HG03280 (cell line): ENCODE results near the gene KDM4C.
"Not testable (repeated sequence)": the region's sequence is repeated elsewhere in the genome, so short reads cannot be mapped to it uniquely, and the experiment has no call there.

Source experiments
- ATAC-seq: cut with Tn5 transposase; IDR thresholded peaks from one replicate; pipeline ENCODE4 v1.9.1; 2021; ENCODE audit warnings: mild to moderate bottlenecking, moderate library complexity; ENCODE audit not compliant: unreplicated experiment

Gene KDM4C

DNA sequence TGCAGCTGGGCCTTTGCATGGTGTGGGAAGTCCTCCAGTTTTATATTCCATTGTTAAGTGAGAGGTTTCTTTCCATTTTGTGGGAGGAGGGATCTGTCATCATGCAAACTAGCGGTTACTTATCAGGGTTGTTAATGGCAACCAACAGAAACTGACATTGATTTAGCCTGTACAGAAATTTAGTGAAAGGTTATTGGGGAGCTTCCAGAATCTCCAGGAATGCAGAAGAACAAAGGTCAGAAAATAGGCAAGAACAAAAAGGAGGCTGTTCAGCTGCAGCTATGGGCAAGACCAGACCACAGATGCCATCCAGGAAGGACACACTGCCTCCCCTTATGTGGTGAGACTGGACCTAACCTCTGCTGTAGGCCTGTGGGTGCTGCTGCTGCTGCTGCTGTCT is 395.8 kb downstream of the KDM4C start:
- no peak for ATAC-seq

DNA sequence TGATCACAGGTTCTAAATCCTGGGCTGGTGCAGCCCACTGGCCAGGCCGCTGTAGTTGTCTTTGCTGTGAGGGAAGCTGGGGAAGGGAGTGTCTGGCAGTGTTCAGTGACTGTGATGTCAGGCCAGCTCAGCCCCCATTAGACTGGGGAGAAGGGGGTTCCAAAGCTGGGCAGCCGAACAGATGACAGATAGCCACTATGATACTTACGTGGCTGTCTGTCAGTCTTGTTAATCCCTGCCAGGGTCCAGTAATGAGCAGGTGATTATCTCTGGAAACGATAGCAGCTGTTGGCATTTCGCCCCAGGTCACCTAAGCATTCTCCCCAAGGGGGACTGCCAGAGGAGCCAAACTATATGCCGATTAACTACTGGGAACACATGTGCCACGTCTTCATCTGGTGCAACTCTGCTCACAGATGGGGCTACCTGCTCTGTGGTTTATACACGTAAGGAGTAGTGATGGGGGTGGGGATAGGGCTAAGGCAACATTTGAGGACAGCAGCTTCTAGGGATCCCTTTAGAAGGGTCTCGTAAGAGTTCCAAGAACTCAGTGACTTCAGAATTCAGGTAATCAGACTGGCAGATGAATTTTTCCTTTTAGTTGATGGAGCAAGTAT is 396.3 kb downstream of the KDM4C start:
- no peak for ATAC-seq

DNA sequence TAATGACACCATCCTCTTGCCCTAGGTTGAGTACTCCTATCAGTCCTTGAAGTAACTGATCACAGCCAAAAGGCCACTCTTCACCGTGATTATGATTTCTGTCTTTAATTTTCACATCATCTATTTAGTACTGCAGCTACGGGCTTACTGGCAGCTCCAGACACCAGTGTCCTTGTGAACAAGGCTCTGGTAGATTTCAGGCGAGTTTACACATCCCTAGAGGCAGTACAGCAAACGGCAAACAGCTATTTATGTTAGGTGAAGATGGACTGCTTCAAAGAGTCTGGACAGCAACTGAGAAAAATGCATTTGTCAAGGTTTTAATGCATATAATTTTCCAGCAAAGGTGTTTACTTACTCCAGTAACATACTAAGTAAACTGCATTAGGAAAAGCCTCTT is 396.9 kb downstream of the KDM4C start:
- ATAC-seq = no peak

DNA sequence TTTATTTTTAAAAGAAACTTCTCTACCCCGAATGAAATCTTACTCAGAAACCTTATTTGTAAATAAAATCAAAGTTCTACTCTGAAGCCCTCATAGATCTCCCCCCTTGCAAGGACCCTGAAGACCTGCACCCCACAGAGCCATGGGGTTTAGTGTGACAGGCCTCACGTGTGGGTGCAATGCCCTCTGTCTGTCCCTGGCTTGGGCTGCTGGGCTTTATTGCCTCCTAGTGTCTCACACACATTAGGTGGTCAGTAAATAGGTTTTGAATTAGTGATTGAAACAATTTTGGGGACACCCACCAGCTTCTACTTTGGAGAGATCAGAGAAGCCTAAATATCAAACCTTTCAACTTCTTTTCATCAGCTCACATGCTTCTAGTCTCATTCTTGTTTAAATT is 403.7 kb downstream of the KDM4C start:
- ATAC-seq = no peak

DNA sequence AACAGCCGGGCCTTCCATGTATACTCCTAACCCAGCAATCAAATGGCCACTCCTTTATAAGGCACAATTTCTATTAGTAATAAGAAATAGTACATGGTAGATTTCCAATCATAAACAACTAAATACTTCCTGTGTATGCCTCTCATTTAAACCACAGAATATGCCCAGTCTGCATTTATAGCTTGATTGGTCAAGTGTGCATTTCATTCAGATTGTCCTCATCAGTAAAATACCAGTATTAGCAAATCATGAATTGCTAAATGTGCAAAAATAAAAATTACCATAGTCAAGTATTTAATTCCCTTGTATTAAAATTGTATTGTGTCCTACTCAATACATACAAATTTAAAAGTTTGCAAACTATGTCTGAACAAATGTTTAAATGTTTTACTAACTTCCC is 406.2 kb downstream of the KDM4C start:
- ATAC-seq = no peak

DNA sequence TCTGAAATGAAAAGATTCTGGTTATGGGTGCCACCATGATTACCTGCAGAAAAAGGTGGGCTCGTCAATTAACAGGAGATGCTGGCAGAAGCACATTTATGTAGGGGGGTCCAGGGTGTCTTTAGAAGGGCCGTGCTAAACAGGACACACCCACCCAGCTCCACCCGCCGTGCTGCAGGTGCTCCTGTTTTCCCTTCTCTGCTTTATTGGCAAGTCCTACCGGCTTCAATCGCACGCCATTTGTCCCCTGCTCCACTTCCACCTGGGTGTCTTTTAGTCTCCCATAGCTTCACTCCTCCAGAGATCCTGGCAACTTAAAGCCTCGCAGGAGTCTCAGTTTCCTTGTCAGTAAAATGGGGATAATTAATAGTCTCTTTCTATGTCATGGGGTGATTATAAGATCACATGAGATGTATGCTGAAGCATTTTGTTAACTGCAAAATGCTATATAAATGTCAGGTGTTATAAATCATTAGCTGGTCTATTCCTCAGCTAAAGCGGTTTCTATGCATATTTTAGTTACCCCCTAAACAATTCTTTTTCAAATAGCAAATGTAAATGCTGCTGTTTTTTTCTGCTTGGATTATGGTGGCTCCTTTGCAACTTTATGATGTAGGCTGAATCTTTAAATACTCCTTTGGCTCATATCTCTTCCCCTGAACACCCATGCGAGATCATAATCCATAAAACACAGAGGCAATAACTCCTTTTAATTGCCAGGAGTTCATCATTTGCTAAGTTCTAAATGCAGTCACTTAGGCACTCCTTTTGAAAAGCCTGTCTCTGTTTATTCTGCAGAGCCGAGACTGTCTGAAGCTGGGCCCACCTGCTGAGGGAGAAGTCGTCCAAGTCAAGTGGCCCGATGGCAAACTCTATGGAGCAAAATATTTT is 406.9 kb downstream of the KDM4C start:
- ATAC-seq = no peak

DNA sequence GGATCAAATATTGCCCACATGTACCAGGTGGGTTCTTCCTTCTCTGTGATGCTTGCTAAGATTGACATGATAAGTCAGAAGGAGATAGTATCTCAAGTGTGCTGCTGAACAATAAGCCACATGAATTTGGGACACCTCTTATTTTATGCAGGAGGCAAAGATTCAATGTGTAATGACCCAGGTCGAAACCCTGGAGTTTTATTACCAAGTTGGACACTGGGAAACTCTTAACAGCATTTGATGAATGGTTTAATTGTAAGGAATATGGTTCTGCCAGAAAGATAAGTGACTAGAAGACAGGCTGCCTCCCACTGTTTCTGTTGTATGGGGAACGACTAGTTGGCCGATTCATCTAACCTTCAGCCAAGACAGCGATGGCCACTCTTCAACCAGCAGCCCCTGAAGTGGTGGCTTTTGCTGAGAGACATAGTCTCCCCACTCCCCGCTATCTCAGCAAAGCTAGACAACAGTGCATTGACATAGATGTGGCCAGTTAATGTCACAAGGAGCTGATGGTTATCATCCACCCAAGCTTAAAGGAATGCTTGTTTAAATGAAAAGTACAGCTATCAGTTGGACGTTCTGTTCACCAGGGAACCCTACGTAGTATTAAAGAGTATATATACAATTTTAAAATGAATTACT is 407.7 kb downstream of the KDM4C start:
- no peak for ATAC-seq

DNA sequence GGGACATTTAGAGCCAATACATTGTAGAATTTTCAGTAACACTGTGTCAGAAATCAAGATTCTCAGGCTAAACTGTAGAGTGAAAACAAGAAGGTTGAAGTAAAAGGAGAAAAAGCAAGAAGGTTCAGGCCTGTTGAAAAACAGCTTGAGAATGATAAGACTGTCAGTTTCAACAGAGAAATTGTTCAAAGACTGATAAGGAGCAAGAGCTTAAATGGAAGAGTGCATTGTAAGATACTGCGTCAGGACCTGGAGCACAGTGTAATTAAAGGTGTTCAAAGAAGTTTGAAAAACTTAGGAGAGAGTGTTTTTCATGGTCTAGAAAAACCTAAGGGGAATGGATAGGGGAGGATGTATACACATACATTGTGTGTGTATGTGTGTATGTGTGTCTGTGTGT is 408.3 kb downstream of the KDM4C start:
- no peak for ATAC-seq

DNA sequence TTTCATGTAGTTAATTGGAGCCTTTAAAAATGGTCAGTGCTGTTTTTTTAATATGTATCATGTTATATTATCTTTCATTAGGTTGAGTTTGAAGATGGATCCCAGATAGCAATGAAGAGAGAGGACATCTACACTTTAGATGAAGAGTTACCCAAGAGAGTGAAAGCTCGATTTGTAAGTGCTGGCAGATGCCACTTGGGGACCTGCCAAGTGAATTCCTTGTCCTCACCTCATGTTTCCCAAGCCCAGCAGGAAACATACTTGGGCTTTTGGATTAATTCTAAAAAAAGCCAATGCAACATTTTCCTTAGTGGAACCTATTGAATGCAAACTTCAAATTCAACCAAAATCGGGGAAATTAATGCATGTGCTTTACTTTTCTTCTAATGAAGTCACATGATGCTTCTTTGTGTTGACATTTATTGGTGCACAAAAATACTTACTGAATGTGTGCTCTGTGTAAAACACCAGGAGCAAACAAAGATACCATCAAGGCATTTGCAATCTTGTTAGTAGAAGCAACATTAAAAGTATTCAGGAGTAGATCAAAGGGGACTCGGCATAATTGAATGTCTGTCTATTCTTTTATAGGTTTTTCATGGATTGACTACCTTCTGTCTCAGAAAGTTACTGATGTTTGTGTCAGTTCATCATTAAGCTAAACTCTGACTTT is 412.1 kb downstream of the KDM4C start:
- no peak for ATAC-seq

DNA sequence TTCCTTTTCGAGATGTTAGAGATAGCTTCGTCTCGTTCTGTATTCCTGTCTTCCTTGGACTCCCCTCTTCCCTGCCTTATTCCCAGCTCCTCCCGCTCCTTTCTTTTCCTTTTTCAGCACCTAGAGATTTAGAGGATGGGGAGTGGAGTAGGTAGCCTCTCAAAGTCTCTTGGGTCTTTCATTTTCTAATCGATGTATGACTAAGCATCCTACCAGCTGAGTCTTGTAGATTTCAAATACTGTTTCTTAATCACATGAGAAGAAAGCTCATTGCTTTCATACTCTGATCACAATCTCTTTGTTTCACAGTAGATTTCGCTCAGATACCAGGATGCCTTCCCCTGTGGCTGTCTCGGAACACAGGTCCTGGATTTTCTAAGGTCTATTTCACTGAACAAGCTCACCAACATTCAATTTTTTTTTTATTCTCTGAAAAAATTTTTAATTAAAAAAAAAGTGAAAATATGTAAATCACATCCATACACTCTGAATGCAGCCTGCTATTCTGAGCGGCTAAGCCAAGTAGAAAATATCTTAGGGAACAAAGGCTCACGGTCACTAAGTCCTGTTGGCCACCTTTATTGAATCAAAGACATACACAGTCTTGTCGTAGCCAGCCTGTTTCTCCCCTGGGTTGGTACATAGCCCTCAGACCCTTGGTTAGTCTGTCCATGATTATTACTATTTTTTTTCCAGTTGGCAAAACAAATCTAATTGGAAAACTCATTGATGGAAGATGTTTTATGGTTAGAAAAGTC is 413.8 kb downstream of the KDM4C start:
- ATAC-seq = no peak

DNA sequence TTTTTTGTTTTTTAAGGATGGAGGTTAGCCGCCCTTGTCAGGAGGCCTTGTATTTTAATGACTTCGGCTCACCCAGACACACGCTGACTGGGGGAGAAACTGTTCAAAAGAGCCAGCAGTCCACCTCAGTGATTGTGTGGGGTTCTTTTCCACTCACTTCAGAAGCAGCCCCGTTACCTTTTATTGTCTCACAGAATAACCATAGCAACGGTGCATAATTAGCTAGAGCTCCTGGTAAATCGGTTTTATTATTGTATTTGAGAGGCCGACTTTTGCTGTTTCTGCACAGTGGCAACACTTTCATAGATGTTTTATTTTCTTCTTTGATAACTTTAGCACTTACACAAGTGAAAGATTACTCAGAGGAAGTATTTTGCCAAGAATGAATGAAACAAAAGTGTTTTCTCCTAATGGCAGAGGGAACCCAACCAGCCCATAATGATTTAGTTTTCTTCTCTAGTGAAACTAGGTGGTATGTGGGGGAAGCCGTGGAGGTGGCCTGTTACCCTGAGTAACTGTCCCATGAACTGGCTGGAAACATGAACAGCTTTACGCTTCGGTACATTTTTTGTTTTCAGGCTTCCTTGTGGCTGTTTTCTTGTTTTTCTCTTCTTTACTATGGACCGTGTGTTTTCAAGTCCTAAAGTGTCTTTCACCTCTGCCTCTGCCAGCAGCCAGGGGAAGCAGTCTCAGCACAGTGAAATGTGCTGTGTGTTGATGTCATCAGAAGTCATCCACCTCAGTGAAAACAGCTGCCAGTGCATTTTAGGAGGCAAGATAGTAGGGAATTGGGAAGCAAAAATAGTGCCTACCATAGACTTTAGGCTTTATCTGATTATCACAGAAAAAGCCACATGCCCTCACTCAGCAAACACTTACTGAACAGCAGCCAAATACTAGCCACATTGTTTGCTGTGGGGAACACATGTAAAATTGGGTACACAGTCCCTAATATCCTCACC is 414.7 kb downstream of the KDM4C start:
- ATAC-seq = no peak

DNA sequence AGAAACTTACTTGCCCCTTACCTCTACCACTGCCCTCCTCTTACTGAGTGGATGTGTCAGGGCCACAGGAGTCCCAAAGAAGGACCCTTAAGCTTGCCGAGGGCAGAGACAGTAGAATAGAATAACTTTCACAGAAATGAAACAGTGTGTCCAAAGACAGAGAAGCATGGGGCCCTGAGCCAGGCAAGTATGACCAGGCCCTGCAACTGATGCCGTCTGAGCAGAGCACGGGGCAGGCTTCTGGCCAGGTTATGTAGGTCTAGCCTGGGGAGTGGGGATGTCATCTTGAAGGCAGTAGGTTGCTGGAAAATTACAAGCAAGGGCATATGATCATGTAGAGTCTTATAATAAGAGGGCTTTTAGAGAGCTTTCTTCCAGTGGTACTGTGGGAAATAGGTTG is 415.4 kb downstream of the KDM4C start:
- no peak for ATAC-seq

DNA sequence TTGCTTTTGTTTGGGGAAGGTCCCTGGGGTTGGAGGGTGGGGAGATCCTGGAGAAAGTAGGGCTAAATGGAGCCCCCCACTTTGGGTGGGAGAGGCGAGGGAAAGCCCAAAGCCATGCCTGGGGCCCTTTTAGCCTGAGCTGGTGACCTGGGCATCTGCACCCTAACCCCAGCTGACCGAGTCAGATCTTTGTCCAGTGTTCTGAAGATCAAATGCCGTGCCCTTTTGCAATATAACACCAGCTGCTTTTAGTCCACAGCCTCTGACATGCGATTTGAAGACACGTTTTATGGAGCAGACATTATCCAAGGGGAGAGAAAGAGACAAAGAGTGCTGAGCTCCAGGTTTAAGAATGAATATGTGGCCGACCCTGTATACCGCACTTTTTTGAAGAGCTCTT is 416.5 kb downstream of the KDM4C start:
- ATAC-seq = no peak

DNA sequence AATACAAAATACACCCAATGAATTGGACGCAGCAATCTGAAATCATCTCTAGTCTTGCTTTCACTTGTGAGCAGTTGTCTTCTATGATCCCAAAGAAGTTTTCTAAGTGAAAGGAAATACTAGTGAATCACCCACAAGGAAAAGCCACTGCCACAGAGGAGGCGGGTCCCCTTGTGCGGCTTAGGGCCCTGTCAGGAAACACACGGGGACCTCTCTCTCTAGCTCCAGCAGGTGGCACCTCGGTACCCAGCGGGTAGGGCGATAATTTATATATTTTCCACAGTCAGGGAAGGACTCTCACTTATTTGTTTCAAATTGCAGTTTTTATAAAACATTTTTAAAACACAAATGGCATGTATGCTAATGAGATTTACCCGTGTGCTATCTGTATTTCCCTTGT is 417.1 kb downstream of the KDM4C start:
- ATAC-seq = no peak

DNA sequence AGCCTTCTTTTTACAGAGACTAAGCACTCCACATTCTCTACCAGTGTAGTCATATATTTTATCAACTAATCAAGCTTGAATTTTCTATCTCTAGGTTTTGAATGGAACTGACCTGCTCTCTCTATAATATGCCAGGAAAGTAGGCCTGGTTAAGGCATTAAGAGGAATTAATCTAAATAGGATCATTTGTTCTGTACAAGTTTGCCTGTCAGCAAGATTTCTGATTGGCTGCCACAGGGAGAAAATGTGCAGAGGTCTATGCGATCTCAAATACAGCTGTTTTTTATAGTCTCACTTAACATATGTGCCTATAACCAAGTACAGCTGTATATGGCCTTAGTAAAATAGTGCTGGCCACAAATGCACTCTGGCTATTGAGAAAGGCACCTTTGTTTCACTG is 418.8 kb downstream of the KDM4C start:
- no peak for ATAC-seq

DNA sequence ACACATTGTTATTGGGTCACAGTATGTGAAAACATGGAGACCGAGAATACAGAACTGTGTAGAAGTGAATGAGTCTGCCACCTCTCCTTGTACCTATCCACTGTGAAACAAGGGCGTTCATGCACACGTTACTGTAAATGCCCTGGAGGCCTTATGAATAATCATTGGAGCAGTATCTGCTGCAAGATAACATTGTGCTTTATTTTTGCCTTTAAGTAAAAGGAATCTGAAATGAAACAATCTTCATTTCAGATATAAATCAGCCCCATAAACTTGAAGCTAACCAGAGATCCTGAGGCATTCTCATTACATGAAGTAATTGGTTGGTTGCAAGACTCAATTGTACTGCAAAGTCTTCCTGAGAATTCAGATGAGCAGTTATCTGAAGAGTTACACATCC is 419.6 kb downstream of the KDM4C start:
- no peak for ATAC-seq

DNA sequence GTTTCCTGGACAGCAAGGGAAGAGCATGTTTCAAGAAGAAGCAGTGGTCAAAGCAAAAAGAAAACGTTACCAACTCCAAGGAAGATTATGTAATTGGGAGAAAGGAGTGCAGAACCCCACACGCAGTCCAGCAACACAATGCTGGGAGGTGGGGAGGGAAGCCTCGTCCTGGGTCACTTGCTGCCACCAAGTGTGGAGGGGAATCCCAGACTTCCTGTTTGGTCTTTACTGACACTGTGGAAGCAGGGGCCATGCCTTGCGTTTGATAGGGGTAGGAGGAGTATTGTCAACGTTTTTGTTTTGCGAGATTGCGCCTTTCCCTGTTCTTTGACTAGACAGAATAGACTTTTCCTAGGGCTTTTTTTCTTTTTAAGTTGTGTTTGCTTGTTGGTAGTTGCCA is 421.0 kb downstream of the KDM4C start:
- no peak for ATAC-seq

DNA sequence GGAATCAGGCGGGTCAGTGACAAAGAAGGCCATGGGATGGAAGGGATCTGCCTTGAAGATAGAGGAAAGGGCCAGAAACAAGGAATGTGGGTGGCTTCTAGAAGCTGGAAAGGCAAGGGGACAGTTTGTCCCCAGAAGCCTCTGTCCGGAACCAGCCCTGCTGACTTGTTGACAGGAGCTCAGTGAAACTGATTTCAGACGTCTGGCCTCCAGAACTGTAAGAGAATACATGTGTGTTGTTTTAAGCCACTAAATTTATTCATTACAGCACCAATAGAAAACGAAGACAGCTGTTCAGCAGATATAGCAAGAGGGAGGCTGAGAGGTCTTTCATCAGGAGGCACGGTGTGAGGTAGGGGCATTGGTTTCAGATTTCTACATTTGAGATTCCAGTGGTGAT is 422.5 kb downstream of the KDM4C start:
- ATAC-seq = no peak

DNA sequence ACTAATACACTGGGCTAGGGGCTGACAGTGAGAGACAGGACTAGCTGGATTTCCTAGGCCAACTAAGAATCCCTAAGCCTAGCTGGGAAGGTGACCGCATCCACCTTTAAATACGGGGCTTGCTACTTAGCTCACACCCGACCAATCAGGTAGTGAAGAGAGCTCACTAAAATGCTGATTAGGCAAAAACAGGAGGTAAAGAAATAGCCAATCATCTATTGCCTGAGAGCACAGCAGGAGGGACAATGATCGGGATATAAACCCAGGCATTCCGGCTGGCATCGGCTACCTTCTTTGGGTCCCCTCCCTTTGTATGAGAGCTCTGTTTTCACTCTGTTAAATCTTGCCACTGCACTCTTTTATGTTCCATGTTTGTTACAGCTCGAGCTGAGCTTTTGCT is 425.4 kb downstream of the KDM4C start:
- not testable (repeated sequence) for ATAC-seq

DNA sequence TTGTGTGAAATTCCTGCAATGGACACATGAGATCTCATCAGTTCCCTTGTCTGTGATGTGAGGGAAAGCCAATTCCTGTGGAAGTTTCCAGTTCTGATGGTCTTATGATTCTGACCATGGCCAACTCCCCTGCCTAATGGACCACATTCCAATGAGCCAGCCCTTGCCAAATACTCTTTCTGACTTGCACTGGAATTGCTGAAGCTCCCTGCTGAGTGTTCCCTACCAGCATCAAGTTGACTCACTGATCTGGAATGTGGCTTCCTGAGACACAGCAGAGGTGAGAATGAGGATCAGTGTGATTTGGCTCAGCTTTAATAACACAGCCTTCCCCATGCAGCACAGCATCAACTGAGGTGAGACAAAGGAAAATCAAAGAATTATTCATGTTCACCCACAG is 427.8 kb downstream of the KDM4C start:
- ATAC-seq = no peak
